ENCODE measurements around the gene MTNR1B. TPM values are rescaled to one million over a fixed set of nuclear protein-coding genes. Genes with fewer than 3 reads are reported as not detected.

Gene MTNR1B
- total RNA-seq, 1 experiment from 2014 or later = not detected

Other genes with a start within 250 kb of the MTNR1B start
- 6.7 and 16.7 TPM in 2 replicates for gene SLC36A4, start 228.3 kb downstream of the MTNR1B start, total RNA-seq (2014; rRNA removed; shearing (Covaris generic))

Data from RPMI7951 (cell line).